ENCODE data around the gene FETUB.

Gene FETUB

DNA sequence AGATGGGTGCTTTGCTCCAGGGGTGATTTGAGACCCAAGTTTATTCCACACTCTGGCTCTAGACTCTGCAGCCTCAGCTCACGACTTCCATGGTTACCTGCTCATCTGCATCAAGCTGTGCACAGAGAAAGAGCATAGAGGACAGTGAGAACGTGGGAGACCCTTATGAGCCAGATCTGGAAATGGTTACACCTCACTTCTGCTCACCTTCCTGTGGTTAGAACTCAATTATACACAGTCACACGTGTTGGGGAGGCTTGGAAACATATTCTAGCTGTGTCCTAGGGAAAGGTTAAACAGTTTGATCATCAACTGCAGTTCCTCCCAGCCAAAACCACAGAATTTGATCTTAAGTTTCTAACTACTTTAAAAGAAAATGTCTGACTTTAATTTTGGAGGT is 1.8 kb downstream of the FETUB start:
- Histone ChIP-seq H3K36me3 (no peaks in the 10 kb centered on the region), H3K9me3 (replicated peaks in 1 of 11) (peaks cover 0 to 9% (median 5%) of the 10 kb centered on the region in 11 experiments; a peak in 9 of 22 replicates)

GRCh38 chr3:186643493-186643892 is 3.3 kb downstream of the FETUB start:
- no peaks in the 10 kb centered on the region for H3K27me3 ChIP-seq
- H3K36me3 ChIP-seq: no peaks in the 10 kb centered on the region
- peaks cover 0 to 9% (median 5%) of the 10 kb centered on the region in 11 experiments; a peak in 9 of 22 replicates for H3K9me3 ChIP-seq (replicated peaks in 1 of 11)
- TF ChIP-seq Cebpa-rat (IDR thresholded peaks at IDR 0.05): no peak
- no peak overlapping the region for H3K9ac ChIP-seq
- H3K27ac ChIP-seq: no peak overlapping the region
- no peaks in the 10 kb centered on the region for H4K20me1 ChIP-seq
- H3K4me1 ChIP-seq: peaks cover 0 to 5% (median 0%) of the 10 kb centered on the region in 10 experiments; a peak in 3 of 20 replicates
- no peak overlapping the region for H3K4me2 ChIP-seq
- no peak overlapping the region for H3K4me3 ChIP-seq

More for the DNA sequence above, 1.8 kb downstream of the FETUB start:
- Histone ChIP-seq H3K4me2 (0 out of 22 replicates have a peak overlapping the region, but pooled peaks of 1 of the 11 experiments have one; percentile 7), H3K4me3 (no peak overlapping the region), H3K27ac (no peak overlapping the region), H3K4me1 (peaks cover 0 to 5% (median 0%) of the 10 kb centered on the region in 10 experiments; a peak in 3 of 20 replicates), H3K27me3 (no peaks in the 10 kb centered on the region), H3K9ac (no peak overlapping the region), H4K20me1 (no peaks in the 10 kb centered on the region)
- TF ChIP-seq Cebpa-rat (IDR thresholded peaks at IDR 0.05): no peak

GRCh38 chr3:186644683-186645082 is 4.5 kb downstream of the FETUB start:
- no peaks in the 10 kb centered on the region for H3K27me3 ChIP-seq
- peaks cover 0 to 2% (median 0%) of the 10 kb centered on the region in 11 experiments; a peak in 2 of 22 replicates for H3K9me3 ChIP-seq (replicated peaks in 1 of 11)
- no peaks in the 10 kb centered on the region for H3K36me3 ChIP-seq
- H3K27ac ChIP-seq: no peak overlapping the region
- H4K20me1 ChIP-seq: no peaks in the 10 kb centered on the region
- H3K9ac ChIP-seq: no peak overlapping the region
- peak in 4 of 11 experiments; percentile 15 to 67 (median 22); a peak in 1 of 22 replicates for TF ChIP-seq Cebpa-rat (IDR thresholded peaks at IDR 0.05)
- H3K4me1 ChIP-seq: peaks cover 0 to 5% (median 0%) of the 10 kb centered on the region in 10 experiments; a peak in 3 of 20 replicates
- H3K4me3 ChIP-seq: no peak overlapping the region
- H3K4me2 ChIP-seq: no peak overlapping the region

- no peak overlapping the region for H3K9ac ChIP-seq
- H3K27ac ChIP-seq: no peak overlapping the region
- H3K4me3 ChIP-seq: no peak overlapping the region
- TF ChIP-seq Cebpa-rat (IDR thresholded peaks at IDR 0.05): no peak
- H3K27me3 ChIP-seq: no peaks in the 10 kb centered on the region
- H4K20me1 ChIP-seq: no peaks in the 10 kb centered on the region
- peaks cover 0 to 5% (median 0%) of the 10 kb centered on the region in 10 experiments; a peak in 3 of 20 replicates for H3K4me1 ChIP-seq
- H3K36me3 ChIP-seq: no peaks in the 10 kb centered on the region
- H3K4me2 ChIP-seq: no peak overlapping the region
- H3K9me3 ChIP-seq (replicated peaks in 1 of 11): no peaks in the 10 kb centered on the region
Observed at GRCh38 chr3:186646106-186646505, 5.9 kb downstream of the FETUB start.

GRCh38 chr3:186646841-186647240 is 6.6 kb downstream of the FETUB start:
- Histone ChIP-seq H3K4me3 (no peak overlapping the region), H4K20me1 (no peaks in the 10 kb centered on the region), H3K9ac (no peak overlapping the region), H3K4me2 (no peak overlapping the region), H3K27me3 (no peaks in the 10 kb centered on the region), H3K36me3 (no peaks in the 10 kb centered on the region), H3K27ac (no peak overlapping the region), H3K9me3 (replicated peaks in 1 of 11) (no peaks in the 10 kb centered on the region), H3K4me1 (peaks cover 0 to 5% (median 2%) of the 10 kb centered on the region in 10 experiments; a peak in 11 of 20 replicates)
- TF ChIP-seq Cebpa-rat (IDR thresholded peaks at IDR 0.05): no peak

- Histone ChIP-seq H3K9ac (no peak overlapping the region), H3K36me3 (no peaks in the 10 kb centered on the region), H3K27me3 (no peaks in the 10 kb centered on the region), H3K4me3 (no peak overlapping the region), H3K9me3 (replicated peaks in 1 of 11) (no peaks in the 10 kb centered on the region), H3K4me2 (no peak overlapping the region), H3K27ac (no peak overlapping the region), H4K20me1 (no peaks in the 10 kb centered on the region), H3K4me1 (peaks cover 20 to 24% (median 20%) of the 10 kb centered on the region in 10 experiments)
- TF ChIP-seq Cebpa-rat (IDR thresholded peaks at IDR 0.05): no peak
Observed at GRCh38 chr3:186648851-186649250, 8.7 kb downstream of the FETUB start.

DNA sequence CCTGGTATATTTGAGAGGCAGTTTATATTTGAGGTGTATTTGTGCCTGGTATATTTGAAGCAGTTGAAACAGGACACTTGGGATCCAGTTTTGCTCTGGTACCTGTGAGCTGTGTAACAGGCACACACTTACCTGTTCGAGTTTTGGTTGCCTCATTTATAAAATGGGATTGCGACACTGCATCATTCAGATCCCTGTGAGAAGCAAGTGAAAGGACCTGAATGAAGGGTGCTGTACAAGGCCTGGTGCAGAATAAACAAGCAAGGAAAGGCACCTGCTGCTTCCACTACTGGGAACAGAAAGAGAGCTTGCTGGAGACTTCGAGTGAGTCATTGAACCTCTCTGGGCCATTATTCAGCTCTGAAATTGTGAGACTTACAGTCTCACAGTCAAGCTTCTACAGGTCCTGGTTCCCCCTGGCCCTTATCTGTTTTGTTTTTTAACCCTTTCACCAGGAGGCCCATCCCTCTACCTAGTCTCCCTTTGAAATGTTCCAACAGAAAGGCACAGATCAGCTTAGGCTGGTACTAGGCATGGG is 11.5 kb downstream of the FETUB start:
- no peaks in the 10 kb centered on the region for H3K36me3 ChIP-seq
- peaks cover 20 to 26% (median 22%) of the 10 kb centered on the region in 10 experiments for H3K4me1 ChIP-seq
- H3K9me3 ChIP-seq (replicated peaks in 1 of 11): no peaks in the 10 kb centered on the region
- H3K4me3 ChIP-seq: no peak overlapping the region
- peak overlapping the region; percentile 52 to 75 (median 66); a peak in 15 of 22 replicates for H3K4me2 ChIP-seq
- no peaks in the 10 kb centered on the region for H3K27me3 ChIP-seq
- TF ChIP-seq Cebpa-rat (IDR thresholded peaks at IDR 0.05): peak in 4 of 11 experiments; percentile 27 to 51 (median 32); a peak in 3 of 22 replicates
- no peak overlapping the region for H3K9ac ChIP-seq
- no peak overlapping the region for H3K27ac ChIP-seq
- no peaks in the 10 kb centered on the region for H4K20me1 ChIP-seq

DNA sequence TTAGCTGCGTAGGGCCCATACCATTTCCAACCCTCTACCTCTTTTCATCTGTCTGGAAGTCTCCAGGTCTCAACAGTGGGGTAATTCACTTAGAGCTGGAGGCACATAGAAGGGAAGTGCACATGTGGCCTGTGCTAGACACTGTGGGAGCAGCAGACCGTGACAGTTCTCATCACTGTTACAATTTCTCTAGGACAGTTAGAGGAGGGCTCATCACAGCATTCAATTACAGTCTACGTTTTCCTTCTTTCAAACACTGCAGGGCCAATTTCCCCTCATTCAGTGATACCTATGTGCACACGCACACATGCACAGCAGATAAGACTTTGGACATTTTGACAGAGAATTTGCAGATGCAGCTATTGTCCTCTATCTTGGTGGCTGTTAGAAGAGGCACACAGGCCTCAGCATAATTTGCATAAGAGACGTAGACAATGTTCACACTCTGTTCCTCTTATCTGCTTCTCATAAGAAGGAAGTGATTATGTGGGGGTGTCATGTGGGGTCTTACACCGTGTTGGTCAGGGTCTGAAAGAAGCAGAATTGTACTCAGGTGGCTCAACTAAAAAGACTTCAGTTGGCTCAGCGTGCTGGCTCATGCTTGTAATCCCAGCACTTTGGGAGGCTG is 13.0 kb downstream of the FETUB start:
- no peaks in the 10 kb centered on the region for H3K36me3 ChIP-seq
- no peak overlapping the region for H3K4me3 ChIP-seq
- H4K20me1 ChIP-seq: no peaks in the 10 kb centered on the region
- H3K9ac ChIP-seq: no peak overlapping the region
- peak overlapping the region in 4 of 11 experiments; percentile 10 to 47 (median 14); a peak in 4 of 22 replicates for H3K27ac ChIP-seq
- H3K27me3 ChIP-seq: no peaks in the 10 kb centered on the region
- H3K9me3 ChIP-seq (replicated peaks in 1 of 11): no peaks in the 10 kb centered on the region
- TF ChIP-seq Cebpa-rat (IDR thresholded peaks at IDR 0.05): no peak
- peaks cover 20 to 26% (median 22%) of the 10 kb centered on the region in 10 experiments for H3K4me1 ChIP-seq
- peak overlapping the region; percentile 52 to 75 (median 66) for H3K4me2 ChIP-seq

- Histone ChIP-seq H4K20me1 (no peaks in the 10 kb centered on the region), H3K27me3 (no peaks in the 10 kb centered on the region), H3K9ac (no peak overlapping the region), H3K4me2 (peak overlapping the region in 8 of 11 experiments; percentile 54 to 75 (median 68); a peak in 10 of 22 replicates), H3K4me1 (peaks cover 20 to 26% (median 22%) of the 10 kb centered on the region in 10 experiments), H3K36me3 (no peaks in the 10 kb centered on the region), H3K4me3 (no peak overlapping the region), H3K9me3 (replicated peaks in 1 of 11) (no peaks in the 10 kb centered on the region), H3K27ac (no peak overlapping the region)
- TF ChIP-seq Cebpa-rat (IDR thresholded peaks at IDR 0.05): no peak
Observed at GRCh38 chr3:186653984-186654383, 13.8 kb downstream of the FETUB start.

Data from BLaER1 treated with 17β-estradiol and CSF1 and Interleukin-3, amounts not matched to agents 10 nM and 100 nM (cell line).